ENCODE measurements around the gene NEDD1.

GRCh38 chr12:96879301-96879700, 27.8 kb upstream of the NEDD1 start:
- TF ChIP-seq ELF4 (IDR thresholded peaks at IDR 0.05) (no peak), PKNOX1 (IDR thresholded peaks at IDR 0.05) (no peak), SP1 (IDR thresholded peaks at IDR 0.05) (no peak), FOXA1 (IDR thresholded peaks at IDR 0.05) (no peak), FOXM1 (IDR thresholded peaks at IDR 0.05; ENCODE audit: borderline replicate concordance) (no peak), LEF1 (IDR thresholded peaks at IDR 0.05; ENCODE audit: borderline replicate concordance) (no peak), SUZ12 (IDR thresholded peaks at IDR 0.05) (no peak), BHLHE40 (IDR thresholded peaks at IDR 0.05; ENCODE audit: borderline replicate concordance) (no peak)
